GM11168 (cell line): ENCODE results near the gene KPTN.

Experiments
- in situ Hi-C: fragments of 300-500 bp; cut with MboI; formaldehyde crosslinking; loops from one replicate; pipeline ENCODE4 v1.12.0; 2022; ENCODE audit warnings: low sequenced_read_pairs; ENCODE audit not compliant: unreplicated experiment

KPTN gene

DNA sequence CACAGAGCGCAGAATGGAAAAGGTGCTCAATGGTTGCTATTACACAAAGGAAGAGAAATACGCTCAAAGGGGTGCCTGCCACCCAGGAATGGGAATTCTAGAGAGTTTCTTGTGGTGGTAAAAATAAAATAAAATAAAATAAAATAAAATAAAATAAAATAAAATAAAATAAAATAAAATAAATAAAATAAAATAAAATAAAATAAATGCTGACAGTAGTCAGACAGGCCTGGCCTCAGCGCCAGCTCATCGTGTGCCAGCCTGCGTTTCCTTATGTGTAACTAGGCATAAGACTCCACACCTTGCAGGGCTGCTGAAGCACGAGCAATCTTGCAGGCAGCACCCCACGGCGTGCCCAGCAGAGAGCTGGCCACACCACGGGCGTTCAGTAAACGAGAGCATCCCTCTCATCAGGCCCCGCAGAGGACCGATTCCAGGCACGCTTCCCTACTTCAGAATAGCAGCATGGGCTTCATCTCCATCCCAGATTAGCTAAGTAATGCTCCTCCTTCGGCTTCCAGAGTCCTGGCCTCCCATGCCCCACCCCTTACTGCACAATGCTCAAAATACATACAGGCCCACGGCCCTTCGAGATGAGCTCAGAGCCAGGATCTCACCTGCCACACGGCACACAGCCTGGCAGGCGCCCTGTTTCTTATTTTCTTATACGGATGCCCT is 25.3 kb upstream of the KPTN start:
- in situ Hi-C loops = no loop called here

DNA sequence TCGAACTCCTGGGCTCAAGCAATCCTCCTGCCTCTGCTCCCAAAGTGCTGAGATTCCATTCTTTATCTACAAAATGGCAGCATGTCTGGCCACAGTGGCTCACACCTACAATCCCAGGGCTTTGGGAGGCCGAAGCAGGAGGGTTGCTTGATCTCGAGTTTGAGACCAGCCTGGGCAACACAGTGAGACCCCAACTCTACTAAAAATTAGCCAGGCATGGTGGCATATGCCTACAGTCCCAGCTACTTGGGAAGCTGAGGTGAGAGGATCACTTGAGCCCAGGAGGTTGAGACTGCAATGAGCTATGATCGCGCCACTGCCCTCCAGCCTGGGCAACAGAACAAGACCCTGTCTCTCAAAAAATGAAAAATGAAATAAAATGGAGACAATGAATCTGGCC is 24.7 kb upstream of the KPTN start:
- in situ Hi-C loops = no loop called here

DNA sequence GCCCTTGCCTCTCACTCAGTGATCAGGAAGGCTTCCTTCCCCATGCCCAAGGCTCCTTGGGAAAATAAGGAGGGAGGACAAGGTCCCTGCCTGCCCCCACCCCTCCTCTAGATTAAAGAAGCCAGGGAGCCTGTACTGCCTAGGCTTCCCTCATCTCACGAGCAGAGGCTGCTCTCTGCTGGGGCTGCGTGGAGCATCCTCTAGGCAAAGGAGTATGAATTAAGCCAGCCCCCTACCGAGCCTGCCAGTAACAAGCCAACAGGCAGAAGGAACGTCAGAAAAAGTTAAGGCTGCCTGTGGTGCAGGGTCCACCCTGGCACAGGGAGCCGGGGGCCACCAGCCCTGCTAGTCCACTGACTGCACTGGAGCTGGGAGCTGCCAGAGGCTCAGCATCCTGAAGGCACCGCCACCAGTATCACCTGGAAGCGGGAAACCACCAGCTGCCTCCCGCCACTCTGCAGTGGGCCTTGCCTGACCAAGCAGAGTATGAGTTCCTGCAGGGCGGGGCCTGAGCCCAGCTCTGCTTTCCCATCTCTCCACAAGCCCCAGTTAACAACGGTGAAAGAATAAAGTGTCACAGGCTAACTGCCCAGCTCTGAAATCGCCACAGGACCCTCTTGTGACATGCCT is 24.0 kb upstream of the KPTN start:
- in situ Hi-C loops = no loop called here

DNA sequence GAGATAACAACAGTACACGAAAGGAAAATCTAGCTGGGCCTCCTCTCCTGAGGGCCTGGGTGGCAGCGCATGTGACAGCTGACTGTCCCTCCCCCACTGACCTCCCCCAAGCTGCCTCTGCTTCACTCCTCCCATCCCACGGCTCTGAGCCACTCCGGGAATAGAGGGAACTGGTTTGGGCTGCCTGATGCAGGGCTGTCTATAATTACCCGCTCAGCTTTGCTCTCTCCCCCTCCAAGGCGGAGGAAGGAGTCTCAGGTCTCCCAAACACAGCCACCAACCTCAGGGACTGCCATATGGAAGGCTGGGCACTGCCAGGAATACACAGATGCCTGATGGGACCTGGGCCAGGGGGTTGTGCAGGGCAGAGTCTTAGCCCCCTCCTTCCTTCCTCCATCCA is 23.0 kb upstream of the KPTN start:
- in situ Hi-C loops = no loop called here

DNA sequence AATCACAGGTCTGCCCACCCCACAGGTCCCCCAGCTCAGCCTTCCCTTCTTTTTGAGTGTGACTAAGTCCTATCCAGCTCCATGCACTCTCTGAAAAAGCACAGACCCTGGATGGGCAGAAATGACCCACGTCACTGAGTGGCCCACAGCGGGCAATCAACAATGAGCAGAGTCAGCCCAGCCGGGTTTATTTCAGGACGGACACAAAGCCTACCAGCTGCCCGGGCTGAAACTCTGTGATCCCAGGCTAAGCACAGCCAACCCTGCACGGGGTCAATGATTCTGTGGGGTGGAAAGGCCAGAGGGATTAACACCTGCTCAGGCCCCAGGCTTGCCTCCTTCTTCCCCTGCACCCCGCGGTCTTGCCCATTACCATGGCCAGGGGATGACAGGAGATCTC is 22.4 kb upstream of the KPTN start:
- in situ Hi-C loops = no loop called here

DNA sequence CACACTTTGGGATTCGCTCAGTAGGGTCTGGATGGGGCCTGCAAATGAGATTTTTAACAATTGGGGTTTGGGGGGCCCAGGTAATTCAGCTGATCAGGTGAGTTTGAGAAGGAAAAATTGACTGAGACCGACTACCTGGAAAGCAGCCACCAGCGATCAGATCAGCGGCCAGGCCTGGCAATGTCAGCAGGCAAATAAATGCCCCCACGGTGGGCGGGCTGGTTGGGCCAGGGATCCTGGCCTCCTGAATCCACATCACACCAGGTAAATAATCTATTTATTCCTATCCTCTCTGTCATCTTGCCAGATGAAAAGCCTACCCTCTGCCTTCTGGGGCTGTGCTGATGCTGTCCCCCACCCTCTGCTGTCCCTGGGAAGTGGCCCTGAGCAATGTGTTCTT is 21.5 kb upstream of the KPTN start:
- in situ Hi-C loops = no loop called here

DNA sequence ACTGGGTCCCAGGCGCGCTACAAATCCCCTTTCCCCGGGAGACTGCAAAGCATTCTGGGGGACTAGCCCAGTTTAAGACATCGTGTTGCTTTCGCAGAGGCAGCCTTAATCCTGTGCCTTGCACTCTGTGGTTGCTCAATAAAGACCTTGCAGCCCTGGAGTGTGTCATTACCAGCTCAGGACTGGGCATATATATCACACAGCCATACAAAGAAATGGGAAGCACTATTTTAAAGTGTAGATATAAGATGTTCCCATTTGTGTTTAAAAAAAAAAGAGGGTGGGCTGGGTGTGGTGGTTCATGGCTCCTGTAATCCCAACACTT is 19.8 kb upstream of the KPTN start:
- in situ Hi-C loops = no loop called here

DNA sequence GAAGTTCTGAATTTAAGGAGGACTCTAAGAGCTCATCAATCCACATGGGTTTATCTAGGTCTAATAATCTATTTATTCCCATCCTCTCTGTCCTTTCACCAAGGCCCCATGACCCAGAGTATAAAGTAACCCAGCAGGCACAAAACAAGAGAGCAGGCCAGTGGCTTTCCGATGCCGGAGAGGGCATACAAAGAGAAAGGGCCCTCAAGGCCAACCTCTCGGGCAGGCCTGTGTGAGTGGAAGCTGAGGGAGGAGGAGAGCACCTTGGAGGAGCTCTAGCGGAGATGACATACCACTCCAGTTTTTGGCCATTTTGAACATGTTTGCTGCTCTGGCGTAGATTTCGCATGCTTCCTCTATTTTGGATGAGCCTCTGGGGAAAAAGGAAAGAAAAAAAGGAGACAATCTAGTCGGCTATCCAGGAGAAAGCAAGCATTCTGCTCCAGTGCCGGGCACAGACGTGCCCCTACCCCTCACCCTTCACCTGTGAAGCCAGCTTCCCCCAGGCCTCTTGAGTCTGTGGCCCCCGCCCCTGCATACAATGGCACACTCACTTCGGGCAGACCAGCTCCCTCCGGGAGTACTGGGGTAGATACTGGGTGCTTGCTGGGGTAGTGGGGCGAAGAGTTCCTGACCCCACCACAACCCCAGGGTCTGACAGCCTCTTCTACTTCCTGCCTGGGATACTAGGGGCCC is 19.3 kb upstream of the KPTN start:
- in situ Hi-C loops = no loop called here

DNA sequence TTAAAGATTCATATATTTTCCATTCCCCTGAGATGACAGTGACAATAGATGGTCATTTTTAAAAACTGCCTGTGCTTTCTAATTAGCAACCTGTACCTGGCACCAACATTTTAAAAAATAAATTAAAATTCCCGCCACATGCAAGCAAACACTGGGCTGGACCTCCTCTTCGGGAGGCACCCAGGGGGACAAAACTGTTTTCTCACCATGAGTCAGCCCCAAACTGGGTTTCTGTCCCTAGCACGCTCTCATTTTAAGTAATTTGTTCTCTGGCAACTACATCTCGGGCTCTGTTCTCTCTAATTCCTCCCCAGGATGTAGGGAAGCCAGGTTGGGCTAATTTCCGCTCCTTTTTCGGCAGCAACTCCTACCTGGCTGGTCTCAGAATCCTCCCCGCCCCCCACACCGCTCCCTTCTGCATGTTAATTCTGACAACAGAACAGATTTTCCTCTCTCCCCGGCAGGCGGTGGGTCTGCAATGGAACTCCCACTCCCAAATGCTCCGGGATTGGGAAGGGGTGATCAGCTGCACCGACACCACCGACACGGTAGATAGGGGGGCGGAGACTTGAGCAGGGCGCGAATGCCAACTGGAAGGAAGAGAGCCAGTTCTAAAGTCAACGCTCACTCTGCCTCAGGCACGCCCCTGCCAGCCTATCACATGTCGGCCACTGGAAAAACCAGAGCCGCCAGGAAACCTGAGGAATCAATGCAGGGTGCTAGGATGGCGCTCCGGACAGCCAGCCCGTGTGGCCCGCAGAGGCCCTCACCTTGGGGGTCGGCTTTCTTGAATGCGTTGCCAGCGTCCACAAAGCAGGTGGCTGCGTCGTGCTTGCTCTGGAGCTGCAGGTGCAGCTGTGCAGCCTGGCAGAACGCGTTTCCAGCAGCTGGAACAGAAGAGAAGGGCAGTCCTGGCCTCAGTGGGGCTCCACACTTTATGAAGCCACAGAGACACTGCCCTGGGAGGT is 16.1 kb upstream of the KPTN start:
- in situ Hi-C loops = no loop called here

DNA sequence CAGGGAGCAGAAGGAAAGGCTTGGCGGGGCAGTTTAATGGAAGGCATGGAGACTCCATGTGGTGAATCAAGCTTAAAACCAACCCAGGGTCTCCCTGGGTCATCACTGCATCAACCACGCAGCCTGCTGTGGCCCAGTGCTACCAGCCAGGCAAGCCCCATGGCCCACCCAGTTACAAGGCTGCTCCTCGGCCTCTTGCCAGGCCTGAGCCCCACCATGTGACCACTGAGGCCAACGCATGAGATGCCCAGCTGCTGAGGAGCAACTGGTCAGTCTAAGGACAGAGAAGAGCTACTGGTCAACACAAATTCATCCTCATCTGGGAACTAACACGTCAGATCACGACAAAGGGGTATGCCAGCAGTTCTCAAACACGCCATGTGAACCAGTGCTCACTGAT is 15.4 kb upstream of the KPTN start:
- in situ Hi-C loops = no loop called here

DNA sequence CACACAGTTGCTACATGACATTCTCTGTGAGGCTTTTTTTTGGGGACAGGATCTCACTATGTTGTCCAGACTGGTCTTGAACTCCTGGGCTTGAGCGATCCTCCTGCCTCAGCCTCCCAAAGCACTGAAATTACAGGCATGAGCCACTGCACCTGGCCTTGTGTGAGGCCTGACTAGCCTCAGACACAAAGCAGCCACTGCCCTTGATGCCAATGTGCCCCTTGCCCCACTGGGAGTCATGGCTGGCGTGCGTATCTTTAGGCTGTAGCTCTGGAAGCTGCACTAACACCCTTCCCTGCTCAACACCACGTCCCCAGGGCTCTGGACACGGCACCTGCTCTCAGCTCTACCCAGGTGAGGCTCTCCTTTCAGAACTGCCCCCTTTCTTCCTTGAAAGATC is 14.5 kb upstream of the KPTN start:
- in situ Hi-C loops = no loop called here

DNA sequence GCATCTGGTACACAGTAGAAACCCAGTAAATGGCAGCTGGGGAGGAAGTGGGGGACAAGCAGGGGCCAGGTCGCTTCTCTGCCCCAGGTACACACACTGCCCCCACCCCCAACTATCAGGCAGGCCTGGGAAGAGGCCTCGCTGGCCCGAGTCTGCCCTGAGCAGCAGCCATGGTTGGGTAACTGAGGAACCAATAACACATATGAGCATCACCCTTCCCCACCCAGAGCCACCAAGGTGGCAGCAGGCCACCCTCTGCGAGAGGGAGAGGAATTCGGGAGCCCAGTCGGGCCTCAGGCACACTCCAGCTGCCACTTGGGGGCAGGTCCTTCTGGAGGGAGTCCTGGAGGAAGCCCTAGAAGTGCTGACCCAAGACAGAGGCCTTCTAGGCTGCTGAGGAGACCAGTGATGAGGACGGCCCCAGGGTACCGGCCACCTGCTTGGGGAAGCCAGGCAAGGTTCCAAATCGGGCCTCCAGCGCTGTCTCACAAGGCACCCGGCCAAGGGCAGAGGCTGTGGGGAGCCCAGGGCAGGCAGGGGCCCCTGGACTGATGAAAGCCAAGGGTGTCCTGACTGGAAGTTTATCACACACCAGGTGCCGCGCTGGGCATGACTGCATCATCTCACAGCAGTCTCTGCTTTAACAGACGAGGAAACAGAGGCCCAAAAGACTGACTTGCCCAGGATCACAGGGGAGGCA is 14.0 kb upstream of the KPTN start:
- in situ Hi-C loops = no loop called here

DNA sequence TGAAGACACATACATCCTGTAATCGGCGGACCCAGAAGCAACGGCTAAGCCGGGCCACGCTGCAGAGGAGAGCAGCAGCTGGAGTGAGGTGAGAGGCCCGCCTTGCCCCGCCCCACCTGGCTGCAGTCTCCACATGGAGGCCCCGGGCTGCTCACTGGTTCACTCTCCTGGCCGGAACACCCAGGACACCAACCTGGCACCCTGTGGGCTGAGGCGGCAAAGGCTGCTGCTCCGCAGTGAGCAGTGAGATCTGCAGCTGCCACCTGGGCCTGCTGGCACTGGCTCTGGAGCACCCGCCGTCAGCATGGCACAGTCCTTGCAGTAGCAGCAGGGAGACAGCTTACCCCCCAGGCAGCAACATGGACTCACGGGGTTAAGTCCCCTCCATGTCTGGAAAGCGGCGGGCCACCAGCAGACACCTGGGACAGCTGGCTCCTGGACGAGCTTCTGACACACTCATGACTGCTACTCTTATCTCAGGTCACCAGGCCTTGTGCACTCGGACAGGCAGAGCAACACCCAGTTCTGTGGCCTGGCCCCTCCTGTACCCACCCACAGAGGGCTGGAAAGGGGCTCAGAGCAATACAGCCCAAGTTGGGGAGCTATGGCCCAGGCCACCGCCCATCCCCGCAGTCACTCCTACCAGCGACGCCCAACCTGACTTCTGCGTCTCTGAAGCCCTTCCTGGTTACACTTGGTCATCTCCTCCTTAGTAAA is 13.2 kb upstream of the KPTN start:
- in situ Hi-C loops = no loop called here

DNA sequence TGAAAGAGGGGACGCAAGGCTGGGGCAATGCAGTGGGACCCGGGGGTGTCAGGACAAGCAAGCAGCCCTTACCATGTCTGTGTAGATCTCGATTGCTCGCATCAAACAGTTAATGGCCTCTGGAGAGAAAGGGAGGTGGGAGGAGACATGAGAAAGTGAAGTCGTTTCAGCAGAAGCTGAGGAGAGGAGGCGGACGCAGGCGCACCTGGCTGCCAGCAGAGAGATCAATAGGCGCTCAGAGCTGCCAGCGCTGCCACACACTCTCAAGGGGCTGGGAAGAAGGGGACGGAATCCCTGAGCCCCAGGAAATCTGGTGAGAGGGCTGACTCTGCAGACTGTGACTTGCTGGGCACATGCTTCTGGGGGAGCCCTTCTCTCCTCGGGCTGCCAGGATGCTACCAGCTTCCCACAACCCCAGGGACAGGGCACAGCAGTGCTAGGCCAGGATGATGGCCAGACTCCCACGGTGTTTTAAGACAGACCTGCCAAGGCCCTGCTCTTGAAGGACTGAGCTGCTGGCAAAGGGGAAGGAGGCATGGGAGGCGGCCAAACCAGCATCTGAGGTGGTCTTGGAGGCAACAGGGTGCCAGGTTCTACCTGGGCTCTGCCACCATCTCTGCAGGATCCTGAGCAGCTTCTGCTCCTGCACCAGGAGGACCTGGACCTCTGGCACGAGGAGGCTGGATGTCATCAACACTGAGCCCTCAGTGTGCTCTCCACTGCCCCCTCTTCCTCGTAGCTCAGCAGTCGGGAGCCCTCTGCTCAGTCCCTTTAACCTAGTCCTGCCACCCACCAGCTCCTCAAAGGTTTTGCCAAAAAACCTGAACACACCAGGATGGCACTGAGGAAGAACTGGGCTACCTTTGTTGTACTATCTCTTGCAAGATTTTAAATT is 11.7 kb upstream of the KPTN start:
- in situ Hi-C loops = no loop called here

DNA sequence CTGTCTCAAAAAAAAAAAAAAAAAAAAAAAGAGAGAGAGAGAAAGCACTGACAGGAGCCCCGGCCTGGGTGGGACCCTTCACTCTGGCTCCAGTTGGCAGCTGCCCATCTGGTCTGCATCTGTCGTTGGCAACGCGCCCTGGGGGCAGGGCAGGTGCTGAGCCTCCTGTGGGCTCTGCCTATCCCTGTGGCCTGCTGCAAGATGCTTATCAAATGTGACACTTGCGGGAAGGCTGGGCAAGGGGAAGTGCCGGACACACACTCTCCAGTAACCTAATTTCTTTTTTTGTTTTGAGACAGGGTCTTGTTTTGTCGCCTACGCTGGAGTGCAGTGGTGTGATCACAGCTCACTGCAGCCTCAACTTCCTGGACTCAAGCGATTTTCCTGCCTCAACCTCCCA is 10.7 kb upstream of the KPTN start:
- in situ Hi-C loops = no loop called here

DNA sequence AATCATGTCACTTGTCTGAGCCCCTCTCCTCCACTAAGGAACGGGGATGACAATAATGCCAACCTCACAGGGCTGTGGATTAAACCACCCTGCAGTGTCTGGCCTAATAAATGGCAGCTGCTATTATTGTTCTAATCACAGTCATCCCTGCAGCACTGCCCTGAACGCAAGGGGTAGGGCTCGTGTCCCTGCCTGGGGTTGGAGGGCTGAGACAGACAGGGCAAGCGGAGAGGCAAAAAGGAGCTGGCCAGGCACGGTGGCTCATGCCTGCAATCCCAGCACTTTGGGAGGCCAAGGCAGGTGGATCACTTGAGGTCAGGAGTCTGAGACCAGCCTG is 10.2 kb upstream of the KPTN start:
- in situ Hi-C loops = no loop called here

DNA sequence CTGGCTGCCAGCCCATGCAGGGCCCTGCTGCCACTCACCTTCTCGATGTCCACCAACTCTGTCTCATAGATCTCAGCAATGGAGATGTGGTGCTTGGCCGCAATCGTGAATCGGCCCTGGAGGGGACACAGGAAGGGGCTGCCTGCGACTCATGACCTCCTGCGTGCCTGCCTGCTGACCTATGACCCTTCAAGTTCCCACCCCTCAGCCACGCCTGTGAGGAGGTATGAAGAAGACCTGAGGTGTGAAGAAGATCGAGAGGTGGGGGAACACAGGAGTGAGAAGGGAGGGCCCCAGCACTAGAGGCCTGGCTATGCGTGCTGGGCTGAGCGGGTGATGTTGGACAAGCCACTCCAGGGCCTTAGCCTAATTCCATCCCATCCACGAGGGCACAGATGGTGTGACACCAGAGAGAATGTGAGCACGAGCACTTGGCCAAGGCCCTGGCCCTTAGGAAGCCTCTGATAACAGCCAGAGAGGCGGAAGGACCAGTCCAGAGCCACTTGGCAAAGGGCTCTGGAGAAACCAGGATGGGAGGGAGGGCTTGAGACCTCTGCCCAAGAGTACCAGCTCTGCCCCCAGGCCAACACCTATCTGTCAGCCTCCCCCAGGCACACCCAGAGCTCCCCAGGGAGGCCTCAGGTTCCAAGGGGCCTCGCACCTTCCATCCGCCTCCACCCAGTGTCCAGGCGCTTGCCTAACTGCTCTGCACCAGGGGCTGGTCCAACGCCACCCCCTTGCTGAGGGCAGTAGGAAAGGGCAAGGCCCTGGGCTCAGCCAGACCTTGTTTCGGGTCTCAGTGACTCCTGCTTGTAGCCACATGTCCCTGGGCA is 9.6 kb upstream of the KPTN start:
- in situ Hi-C loops = no loop called here
